Fibroblast of lung (primary cell): Measurements from ENCODE around the gene SEMA5A. TPM values are rescaled to one million over a fixed set of nuclear protein-coding genes. Genes with fewer than 3 reads are reported as not detected.

ENCODE experiments used
- DNase-seq, 2 donors: peaks; one replicate each; pipeline versions ENCODE4 v3.0.0 to v3.0.0-alpha.2; 2010; ENCODE audit warnings: low read depth in 2 of 2
- H2AFZ ChIP-seq: 2 replicates; pipeline ENCODE4 v1.5.1; 2012; ENCODE audit warnings: low read length, control low read depth, inconsistent platforms
- H3K27ac ChIP-seq: 2 replicates; pipeline ENCODE4 v1.5.1; 2011; ENCODE audit warnings: low read length, control low read depth; ENCODE audit not compliant: insufficient read depth
- H3K27me3 ChIP-seq: 2 replicates; pipeline ENCODE4 v1.5.1; 2011; ENCODE audit warnings: mild to moderate bottlenecking, low read length; ENCODE audit not compliant: control insufficient read depth, insufficient read depth
- H3K36me3 ChIP-seq: 2 replicates; pipeline ENCODE4 v1.5.1; 2011; ENCODE audit warnings: low read length; ENCODE audit not compliant: control insufficient read depth, insufficient read depth
- H3K4me1 ChIP-seq: 2 replicates; pipeline ENCODE4 v1.5.1; 2011; ENCODE audit warnings: low read length; ENCODE audit not compliant: control insufficient read depth, insufficient read depth; ENCODE audit errors: extremely low read depth
- H3K4me2 ChIP-seq: 2 replicates; pipeline ENCODE4 v1.5.1; 2011; ENCODE audit warnings: low read length, control low read depth; ENCODE audit not compliant: insufficient read depth; ENCODE audit errors: extremely low read depth
- H3K4me3 ChIP-seq, 4 experiments: fragments of 200-600 bp in 1 of 4; sonication (generic) in 1 of 4; replicated peaks in 1 of 4; 2 replicates each; pipeline ENCODE4 v1.5.1; 2011 to 2016; ENCODE audit warnings: low read length in 4 of 4, low read depth in 3 of 4, mild to moderate bottlenecking in 3 of 4, control low read depth in 2 of 4, inconsistent platforms in 1 of 4, mixed read lengths in 1 of 4; ENCODE audit not compliant: insufficient read depth in 1 of 4; ENCODE audit errors: control extremely low read depth in 1 of 4
- H3K79me2 ChIP-seq: 2 replicates; pipeline ENCODE4 v1.5.1; 2012; ENCODE audit warnings: mild to moderate bottlenecking, low read length, inconsistent platforms; ENCODE audit not compliant: control insufficient read depth, insufficient read depth
- H3K9ac ChIP-seq: 2 replicates; pipeline ENCODE4 v1.5.1; 2011; ENCODE audit warnings: mild to moderate bottlenecking, low read length, control low read depth; ENCODE audit not compliant: insufficient read depth
- H3K9me3 ChIP-seq: 2 replicates; pipeline ENCODE4 v1.5.1; 2012; ENCODE audit warnings: low read depth, low read length; ENCODE audit not compliant: control insufficient read depth, insufficient read depth
- H4K20me1 ChIP-seq: 2 replicates; pipeline ENCODE4 v1.5.1; 2011; ENCODE audit warnings: low read length; ENCODE audit not compliant: control insufficient read depth, insufficient read depth; ENCODE audit errors: extremely low read depth
- EZH2 ChIP-seq: IDR thresholded peaks from 2 replicates; pipeline ENCODE4 v1.5.1; 2012; ENCODE audit warnings: low read length, control low read depth, mild to moderate bottlenecking; ENCODE audit errors: missing control alignments
- polyA plus RNA-seq, 2 donors: library from polyadenylated mRNA; depleted of rRNA in 1 of 2; stranded (reverse) in 1 of 2; unstranded in 1 of 2; fragments of >200 nt; gene quantifications; 2 replicates each; pipeline ENCODE4 v1.2.1, GENCODE V29; 2011 to 2012; ENCODE audit warnings: missing spikeins in 1 of 2
- total RNA-seq: library from RNA; depleted of rRNA; stranded (reverse); fragments of >200 nt; gene quantifications from 2 replicates; pipeline ENCODE4 v1.2.1, GENCODE V29; 2014
- TF ChIP-seq, protein P1 (sequence below), 2 donors: IDR thresholded peaks in 1 of 2; conservative IDR thresholded peaks in 1 of 2; 1 replicate in 1 of 2; 2 replicates in 1 of 2; pipeline ENCODE4 v1.5.1; 2011 to 2012; ENCODE audit warnings: low read length in 2 of 2, control low read depth in 1 of 2, inconsistent platforms in 1 of 2, low read depth in 1 of 2, mild to moderate bottlenecking in 1 of 2

SEMA5A gene
- total and polyA plus RNA-seq, 2 donors (not counting 1 experiment from before 2014, with no cell fraction given), result 30.6 to 49.0 TPM

DNA sequence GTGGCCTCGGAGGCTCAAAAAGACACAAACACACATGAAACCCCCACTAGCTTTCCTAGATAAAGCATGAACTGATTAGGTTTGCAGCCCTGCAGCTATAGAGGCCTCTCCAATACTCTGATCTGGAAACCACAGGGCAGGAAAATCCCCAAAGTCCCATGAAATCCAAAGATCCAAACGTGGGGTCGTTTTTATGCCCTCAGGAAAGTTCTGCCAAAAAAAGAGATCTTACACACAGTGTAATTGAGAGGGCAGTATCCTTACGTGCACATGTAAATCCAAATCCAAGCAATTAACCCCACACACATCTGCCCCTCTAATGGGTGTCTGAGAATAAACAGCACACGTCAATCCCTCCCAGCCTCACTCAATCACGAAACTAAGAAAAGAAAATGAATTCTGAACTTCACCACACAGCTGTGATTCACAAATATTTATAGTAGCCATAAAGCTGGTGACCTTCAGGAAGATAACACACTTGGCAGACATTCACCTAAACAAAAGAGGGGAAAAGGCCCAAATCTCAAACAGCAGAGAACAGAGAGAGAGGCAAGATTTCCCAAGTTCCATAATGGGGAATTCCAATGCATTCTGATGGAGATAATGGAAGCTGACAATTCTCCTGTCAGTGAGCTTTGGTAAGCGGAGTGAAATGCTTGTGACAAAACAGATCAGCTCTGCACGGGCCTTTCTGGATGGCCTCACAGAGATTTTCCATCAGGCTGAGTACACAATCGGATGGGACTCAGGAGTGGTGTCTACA is 114.2 kb downstream of the SEMA5A start:
- peak overlapping the region; percentile 46 for H3K4me2 ChIP-seq
- peak overlapping the region; percentile 22 for H3K27ac ChIP-seq
- no peak for TF ChIP-seq EZH2
- TF ChIP-seq, protein P1, sequence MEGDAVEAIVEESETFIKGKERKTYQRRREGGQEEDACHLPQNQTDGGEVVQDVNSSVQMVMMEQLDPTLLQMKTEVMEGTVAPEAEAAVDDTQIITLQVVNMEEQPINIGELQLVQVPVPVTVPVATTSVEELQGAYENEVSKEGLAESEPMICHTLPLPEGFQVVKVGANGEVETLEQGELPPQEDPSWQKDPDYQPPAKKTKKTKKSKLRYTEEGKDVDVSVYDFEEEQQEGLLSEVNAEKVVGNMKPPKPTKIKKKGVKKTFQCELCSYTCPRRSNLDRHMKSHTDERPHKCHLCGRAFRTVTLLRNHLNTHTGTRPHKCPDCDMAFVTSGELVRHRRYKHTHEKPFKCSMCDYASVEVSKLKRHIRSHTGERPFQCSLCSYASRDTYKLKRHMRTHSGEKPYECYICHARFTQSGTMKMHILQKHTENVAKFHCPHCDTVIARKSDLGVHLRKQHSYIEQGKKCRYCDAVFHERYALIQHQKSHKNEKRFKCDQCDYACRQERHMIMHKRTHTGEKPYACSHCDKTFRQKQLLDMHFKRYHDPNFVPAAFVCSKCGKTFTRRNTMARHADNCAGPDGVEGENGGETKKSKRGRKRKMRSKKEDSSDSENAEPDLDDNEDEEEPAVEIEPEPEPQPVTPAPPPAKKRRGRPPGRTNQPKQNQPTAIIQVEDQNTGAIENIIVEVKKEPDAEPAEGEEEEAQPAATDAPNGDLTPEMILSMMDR (conservative IDR thresholded peaks at IDR 0.05 in 1 of 2, IDR thresholded peaks at IDR 0.05 in 1 of 2; ENCODE audit: low read depth in 1 of 2, low read length in 2 of 2), result no peak
- H4K20me1 ChIP-seq, result no peaks in the 10 kb centered on the region
- no peak overlapping the region for H3K9ac ChIP-seq
- H3K36me3 ChIP-seq, result no peaks in the 10 kb centered on the region
- peak; percentile 40 to 78 for DNase-seq
- H3K4me3 ChIP-seq, result peak overlapping the region in 1 of 4 experiments; percentile 4
- H2AFZ ChIP-seq, result no peak overlapping the region
- H3K79me2 ChIP-seq, result no peaks in the 10 kb centered on the region
- no peaks in the 10 kb centered on the region for H3K27me3 ChIP-seq
- peaks cover 12% of the 10 kb centered on the region for H3K4me1 ChIP-seq
- H3K9me3 ChIP-seq, result no peaks in the 10 kb centered on the region

DNA sequence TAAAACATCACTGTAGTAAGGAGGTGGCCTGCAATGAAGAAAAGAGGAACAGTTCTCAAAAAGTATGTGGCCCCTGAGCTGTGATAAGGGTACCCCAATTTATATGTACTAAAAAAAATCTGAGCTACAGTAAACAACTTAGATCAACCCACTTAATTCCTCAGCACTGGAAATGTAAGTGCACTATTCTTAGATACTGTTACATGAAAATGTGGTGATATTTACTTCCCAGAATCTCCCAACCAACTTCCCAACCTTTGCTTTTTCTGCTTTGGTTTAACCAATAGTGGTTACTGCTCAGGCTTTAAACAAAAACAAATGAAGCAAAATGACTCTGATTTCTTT is 114.8 kb downstream of the SEMA5A start:
- H3K9ac ChIP-seq, result no peak overlapping the region
- H3K36me3 ChIP-seq, result no peaks in the 10 kb centered on the region
- peaks cover 12% of the 10 kb centered on the region for H3K4me1 ChIP-seq
- TF ChIP-seq, protein P1 (conservative IDR thresholded peaks at IDR 0.05 in 1 of 2, IDR thresholded peaks at IDR 0.05 in 1 of 2; ENCODE audit: low read depth in 1 of 2, low read length in 2 of 2), result no peak
- no peak for TF ChIP-seq EZH2
- no peak overlapping the region for H2AFZ ChIP-seq
- no peak overlapping the region for H3K4me3 ChIP-seq
- peak overlapping the region; percentile 22 for H3K27ac ChIP-seq
- peak overlapping the region; percentile 46 for H3K4me2 ChIP-seq
- no peak for DNase-seq
- no peaks in the 10 kb centered on the region for H3K79me2 ChIP-seq
- H3K9me3 ChIP-seq, result no peaks in the 10 kb centered on the region
- no peaks in the 10 kb centered on the region for H4K20me1 ChIP-seq
- no peaks in the 10 kb centered on the region for H3K27me3 ChIP-seq

DNA sequence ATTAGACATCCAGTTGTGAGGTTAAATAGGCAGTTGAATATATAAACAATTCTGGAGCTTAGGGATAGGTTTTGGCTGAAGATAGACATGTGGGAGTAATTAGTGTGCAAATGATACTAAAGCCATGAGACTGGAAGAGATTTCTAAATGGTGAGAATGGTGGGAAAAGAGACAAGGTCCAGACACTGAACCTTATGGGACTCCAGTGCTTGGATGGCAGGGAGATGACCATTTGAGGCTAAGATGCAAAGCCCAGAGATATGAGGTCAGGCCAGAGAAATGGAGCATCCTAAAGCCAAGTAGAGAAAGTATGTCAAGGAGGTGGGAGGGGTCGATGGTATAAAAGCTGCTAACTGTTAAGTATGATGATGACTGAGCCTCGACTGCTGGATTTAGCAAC is 115.6 kb downstream of the SEMA5A start:
- Histone ChIP-seq H3K36me3 (no peaks in the 10 kb centered on the region), H3K4me3 (no peak overlapping the region), H3K4me1 (peaks cover 12% of the 10 kb centered on the region), H3K4me2 (no peak overlapping the region), H3K9me3 (no peaks in the 10 kb centered on the region), H3K79me2 (no peaks in the 10 kb centered on the region), H2AFZ (no peak overlapping the region), H3K27ac (no peak overlapping the region), H4K20me1 (no peaks in the 10 kb centered on the region), H3K9ac (no peak overlapping the region), H3K27me3 (no peaks in the 10 kb centered on the region)
- TF ChIP-seq, protein P1 (conservative IDR thresholded peaks at IDR 0.05 in 1 of 2, IDR thresholded peaks at IDR 0.05 in 1 of 2; ENCODE audit: low read depth in 1 of 2, low read length in 2 of 2), result no peak
- no peak for TF ChIP-seq EZH2
- no peak for DNase-seq
